GM15510 (cell line): ENCODE data around the gene HPS6.

Source experiments
- POLR2A ChIP-seq: IDR thresholded peaks from 3 replicates; pipeline ENCODE4 v1.6.1; 2011; ENCODE audit warnings: borderline replicate concordance; ENCODE audit not compliant: insufficient read length; ENCODE audit errors: extremely low read depth

The HPS6 gene

GRCh38 chr10:102064868-102065560 is at the start of gene HPS6:
Gene HPS6, plus strand, starts transcription at chr10:102065349. Its CDS starts 126 bp downstream, at chr10:102065475.
- TF ChIP-seq POLR2A: peak; percentile 84

- no peak for TF ChIP-seq POLR2A
These were observed 48.7 kb upstream of the HPS6 start for GRCh38 chr10:102016416-102016815.

DNA sequence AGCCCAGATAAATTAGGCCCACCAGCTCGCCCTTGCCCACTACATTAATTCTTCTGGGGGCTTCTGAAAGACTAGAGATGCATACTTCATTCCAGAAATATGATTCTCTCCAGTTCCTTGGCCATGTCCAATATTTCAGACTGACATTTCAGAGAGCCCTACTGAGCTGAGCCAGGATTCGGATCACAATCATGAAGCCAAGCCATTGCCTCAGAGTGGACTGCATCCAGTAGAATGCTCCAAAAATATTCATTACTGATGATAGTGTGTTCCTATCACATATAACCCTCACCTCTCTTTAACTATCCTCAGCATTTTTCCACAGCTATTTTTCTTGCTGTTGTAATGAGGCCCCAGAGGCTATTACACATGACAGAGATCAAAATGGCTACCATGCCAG is 47.9 kb upstream of the HPS6 start:
- TF ChIP-seq POLR2A: no peak

DNA sequence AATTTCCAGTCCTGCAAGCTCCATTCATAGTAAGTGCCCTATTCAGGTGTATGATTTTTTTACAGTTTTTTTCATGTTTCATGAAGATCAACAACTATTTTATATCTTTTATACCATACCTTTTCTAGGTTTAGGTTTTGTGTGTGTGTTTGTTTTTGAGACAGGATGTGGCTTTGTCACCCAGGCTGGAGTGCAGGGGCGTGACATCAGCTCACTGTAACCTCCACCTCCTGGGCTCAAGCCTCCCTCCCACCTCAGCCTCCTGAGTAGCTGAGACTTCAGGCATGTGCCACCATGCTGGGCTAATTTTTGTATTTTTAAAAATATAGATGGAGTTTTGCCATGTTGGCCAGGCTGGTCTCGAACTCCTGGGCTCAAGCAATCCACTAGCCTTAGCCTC is 44.2 kb upstream of the HPS6 start:
- TF ChIP-seq POLR2A: no peak

GRCh38 chr10:102024799-102025198 is 40.4 kb upstream of the HPS6 start:
- no peak for TF ChIP-seq POLR2A

DNA sequence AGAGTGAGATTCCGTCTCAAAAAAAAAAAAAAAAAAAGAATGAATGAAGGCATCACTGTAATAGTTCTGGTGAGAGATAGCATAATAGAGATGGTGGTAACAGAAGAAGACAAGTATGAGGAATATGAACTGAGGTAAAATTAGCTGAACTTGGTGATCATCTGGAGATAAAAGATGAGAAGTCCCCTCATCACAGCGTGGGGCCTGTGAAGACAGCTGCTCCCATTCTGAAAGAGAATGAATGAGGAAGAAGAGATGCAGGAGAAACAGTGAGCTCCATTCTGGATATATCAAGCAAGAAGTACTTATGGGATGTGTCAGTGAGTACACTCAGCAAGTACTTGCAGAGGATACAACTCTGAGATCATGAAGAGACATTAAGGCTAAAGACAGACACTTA is 37.9 kb upstream of the HPS6 start:
- no peak for TF ChIP-seq POLR2A

DNA sequence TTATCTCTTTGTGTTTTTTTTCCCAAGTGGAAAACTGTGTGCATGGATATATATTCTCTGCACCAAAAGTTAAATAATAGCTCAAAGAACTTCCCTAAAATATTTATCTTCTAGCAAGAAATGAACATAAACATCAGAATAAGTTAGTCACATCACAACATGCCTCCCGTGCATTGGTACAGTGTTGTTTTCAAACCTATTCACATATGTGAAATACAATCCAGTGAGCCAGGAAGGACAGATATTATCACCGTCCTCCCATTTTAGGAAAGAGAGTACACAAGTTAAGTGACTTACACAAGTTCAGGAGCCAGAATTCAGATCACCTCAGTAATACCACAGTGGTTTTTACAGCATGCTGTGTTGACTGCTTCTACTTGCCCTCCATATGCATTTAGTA is 31.4 kb upstream of the HPS6 start:
- no peak for TF ChIP-seq POLR2A

- TF ChIP-seq POLR2A: no peak
These were observed 26.7 kb upstream of the HPS6 start for GRCh38 chr10:102038410-102038809.

DNA sequence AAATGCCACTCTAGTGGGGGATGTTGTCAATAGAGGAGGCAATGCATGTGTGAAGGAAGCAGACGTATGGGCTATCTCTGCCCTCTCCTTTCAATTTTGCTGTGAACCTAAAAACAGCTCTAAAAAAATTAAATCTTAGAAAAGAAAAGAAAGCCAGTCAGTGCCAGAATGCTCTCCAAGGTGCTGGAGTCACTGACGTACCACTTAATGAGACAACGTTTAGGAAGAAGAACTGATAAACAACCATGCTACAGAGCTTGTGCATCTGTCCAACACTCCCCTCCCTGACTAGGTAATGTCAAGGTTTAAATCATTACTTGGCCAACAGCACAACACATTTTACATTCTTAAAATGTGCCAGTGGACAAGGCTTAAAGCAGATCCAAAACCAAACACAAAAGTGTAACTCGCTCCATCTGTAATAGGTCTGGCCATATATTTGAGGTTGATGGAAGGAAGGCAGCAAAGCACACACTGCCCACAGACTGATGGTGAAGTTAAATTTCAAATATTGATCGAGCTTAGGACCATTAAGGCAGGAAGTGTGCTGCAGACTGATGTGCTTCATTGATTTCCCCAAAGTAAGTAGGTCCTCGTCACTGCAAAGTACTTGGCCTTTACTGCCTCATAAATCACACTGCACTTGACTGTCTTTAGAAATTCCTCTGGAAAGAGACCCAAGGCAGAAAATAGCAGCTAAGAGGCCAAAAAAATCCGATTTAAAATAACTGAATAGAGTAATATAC is 24.7 kb upstream of the HPS6 start:
- TF ChIP-seq POLR2A: no peak

- no peak for TF ChIP-seq POLR2A
These were observed 19.9 kb upstream of the HPS6 start for GRCh38 chr10:102045292-102045691.

DNA sequence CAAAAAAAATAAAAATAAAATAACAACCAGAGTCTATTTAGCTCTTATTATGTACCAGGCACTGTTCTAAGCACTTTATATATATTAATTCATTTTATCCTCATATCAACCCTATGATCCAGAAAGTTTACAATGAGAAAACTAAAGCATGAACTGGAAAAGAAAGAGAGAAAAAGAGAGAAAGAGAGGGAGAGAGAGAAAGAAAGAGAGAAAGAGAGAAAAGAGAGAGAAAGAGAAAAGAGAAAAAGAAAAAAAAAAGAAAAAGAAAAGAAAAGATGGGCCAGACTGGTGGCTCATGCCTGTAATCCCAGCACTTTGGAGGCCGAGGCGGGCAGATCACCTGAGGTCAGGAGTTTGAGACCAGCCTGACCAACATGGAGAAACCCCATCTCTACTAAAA is 19.1 kb upstream of the HPS6 start:
- TF ChIP-seq POLR2A: no peak

DNA sequence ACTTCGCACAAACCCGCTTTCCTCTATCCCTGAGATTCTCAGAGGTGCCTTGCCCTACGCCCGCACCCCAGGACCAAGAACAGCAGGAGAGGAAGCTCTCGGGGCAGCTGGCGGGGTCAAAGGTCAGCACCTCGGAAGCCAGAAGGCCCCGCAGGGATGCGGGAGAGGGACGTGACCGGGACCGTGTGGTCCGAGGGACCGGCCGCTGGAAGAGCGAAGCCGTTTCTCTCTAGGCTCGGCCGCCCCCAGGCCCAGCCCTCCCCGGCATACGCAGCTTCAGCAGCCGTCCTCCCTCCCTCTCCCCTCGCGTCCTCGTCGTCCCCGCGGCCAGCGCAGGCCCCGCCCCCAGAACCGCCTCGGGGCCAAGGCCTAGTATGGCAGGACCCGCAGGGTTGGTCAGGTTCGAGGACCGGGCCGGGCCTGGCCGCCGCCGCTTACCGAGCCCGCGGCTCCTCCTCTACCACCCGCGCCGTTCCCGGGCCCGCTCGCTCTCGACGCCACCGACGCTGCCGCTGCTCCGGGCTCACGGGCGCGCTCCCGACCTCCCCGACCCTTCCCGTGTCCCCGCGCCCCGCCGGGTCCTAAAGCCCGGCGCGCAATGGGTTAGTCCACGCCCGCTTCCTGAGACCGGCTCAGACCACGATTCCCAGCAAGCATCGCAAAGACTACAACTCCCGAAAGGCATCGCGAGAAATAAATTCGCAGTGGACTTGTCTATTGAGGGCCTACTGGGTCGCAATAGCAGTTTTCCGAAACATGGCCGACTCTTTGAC is 9.3 kb upstream of the HPS6 start, which contains the start of gene ARMH3:
TSS of gene ARMH3 (minus strand) at position 527 of the 773 bp plus-strand sequence. CDS start 16,059 bp downstream, outside the sequence.
- TF ChIP-seq POLR2A: peak; percentile 80

DNA sequence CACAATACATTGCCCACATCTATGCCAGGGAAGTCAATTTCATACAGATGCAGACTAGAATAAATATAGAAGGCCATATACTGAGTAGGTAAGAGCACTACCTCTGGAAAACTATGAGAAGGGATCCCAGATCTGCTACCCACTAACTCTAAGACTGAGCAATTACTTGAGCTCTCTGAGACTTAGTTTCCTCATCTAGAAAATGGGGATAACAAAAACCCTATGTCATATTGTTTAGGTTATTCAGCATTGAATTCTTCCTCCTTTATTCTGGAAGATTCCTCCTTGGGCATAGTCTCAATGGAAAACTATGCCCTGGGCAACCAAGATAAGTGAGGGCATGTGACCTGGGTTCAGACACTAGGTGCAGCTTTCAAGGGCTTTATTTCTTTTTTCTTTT is 5.2 kb upstream of the HPS6 start:
- no peak for TF ChIP-seq POLR2A

DNA sequence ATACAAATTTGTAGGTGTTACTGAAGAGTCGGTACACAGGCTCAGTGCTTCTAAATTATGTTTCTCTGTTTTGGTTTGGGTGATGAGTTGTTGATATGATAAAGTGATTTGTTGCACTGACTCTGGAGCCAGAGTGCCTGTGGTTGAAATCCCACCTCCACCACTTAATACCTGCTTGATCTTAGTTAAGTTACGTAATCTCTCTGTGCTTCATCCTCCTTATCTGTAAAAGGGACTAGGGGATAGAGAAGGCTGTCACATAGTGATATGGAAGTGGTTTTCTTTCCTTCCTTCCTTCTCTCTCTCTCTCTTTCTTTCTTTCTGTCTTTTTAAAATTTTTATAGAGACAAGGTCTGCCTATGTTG is 664 bp upstream of the HPS6 start:
- no peak for TF ChIP-seq POLR2A

DNA sequence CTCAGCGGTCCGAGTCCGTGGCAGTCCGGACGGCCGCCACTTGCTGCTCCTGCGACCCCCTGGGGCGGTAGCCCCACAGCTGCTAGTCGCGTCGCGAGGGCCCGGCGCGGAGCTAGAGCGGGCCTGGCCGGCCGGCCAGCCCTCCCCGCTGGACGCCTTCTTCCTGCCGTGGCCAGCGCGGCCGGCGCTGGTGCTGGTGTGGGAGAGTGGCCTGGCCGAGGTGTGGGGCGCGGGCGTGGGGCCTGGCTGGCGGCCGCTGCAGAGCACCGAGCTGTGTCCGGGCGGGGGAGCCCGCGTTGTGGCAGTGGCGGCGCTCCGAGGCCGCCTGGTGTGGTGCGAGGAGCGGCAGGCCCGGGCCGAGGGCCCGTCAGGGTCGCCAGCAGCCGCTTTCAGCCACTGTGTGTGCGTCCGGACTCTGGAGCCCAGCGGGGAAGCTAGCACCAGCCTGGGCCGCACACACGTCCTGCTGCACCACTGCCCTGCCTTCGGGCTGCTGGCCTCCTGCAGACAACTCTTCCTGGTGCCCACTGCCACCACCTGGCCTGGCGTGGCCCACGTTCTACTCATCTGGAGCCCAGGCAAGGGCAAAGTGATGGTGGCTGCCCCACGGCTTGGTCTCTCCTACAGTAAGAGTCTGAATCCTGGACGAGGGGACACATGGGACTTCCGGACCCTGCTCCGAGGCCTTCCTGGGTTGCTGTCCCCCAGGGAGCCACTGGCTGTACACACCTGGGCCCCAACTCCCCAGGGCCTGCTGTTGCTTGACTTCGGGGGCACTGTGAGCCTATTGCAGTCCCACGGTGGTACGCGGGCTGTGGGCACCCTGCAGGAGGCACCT is 631 bp downstream of the HPS6 start:
- no peak for TF ChIP-seq POLR2A

- no peak for TF ChIP-seq POLR2A
These were observed 1.4 kb downstream of the HPS6 start for GRCh38 chr10:102066399-102067088.
